Activated B cell treated with CpG ODN at 0.5 μM for 24 hours (primary cell): ENCODE results near the gene RPS19. TPM values are rescaled to one million over a fixed set of nuclear protein-coding genes. Genes with fewer than 3 reads are reported as not detected.

ENCODE experiments used
- ATAC-seq: fragments of 200-7000 bp; cut with Tn5 transposase; one replicate; pipeline ENCODE4 v1.10.0; 2021; ENCODE audit warnings: low read depth, mild to moderate bottlenecking, moderate library complexity
- CTCF ChIA-PET: fragments of 350-600 bp; sonication (Branson Sonifier 250); formaldehyde crosslinking; loops from one replicate; lab custom pipeline; 2021; ENCODE audit warnings: antibody characterized with exemption; lab: Charles Lee
- POLR2A ChIA-PET: fragments of 350-600 bp; sonication (Branson Sonifier 250); formaldehyde crosslinking; loops from one replicate; lab custom pipeline; 2021; ENCODE audit warnings: antibody characterized with exemption; lab: Charles Lee
- DNase-seq: peaks from one replicate; pipeline ENCODE4 v3.0.0; 2022
- H3K27ac Mint-ChIP-seq: one replicate; pipeline ENCODE4 v1.8.0; 2020; ENCODE audit warnings: mixed read lengths
- H3K27me3 Mint-ChIP-seq: one replicate; pipeline ENCODE4 v1.8.0; 2021; ENCODE audit warnings: mixed read lengths
- H3K36me3 Mint-ChIP-seq: one replicate; pipeline ENCODE4 v1.8.0; 2021; ENCODE audit warnings: low read depth, mixed read lengths
- H3K4me1 Mint-ChIP-seq: one replicate; pipeline ENCODE4 v1.8.0; 2021; ENCODE audit warnings: mixed read lengths
- H3K4me3 Mint-ChIP-seq: one replicate; pipeline ENCODE4 v1.8.0; 2020; ENCODE audit warnings: mild to moderate bottlenecking, mixed read lengths
- H3K9me3 Mint-ChIP-seq: one replicate; pipeline ENCODE4 v1.8.0; 2020; ENCODE audit warnings: mixed read lengths
- intact Hi-C: fragments of 100-400 bp; cut with micrococcal nuclease; formaldehyde crosslinking; loops from one replicate; pipeline ENCODE4 v1.15.1; 2024
- total RNA-seq: library from RNA; stranded (reverse); gene quantifications from 2 replicates; pipeline ENCODE4 v1.2.3, GENCODE V29; 2022
- TF ChIP-seq, protein P1 (sequence below): fragments of 200-600 bp; IDR thresholded peaks from one replicate; pipeline ENCODE4 v1.8.0; 2022; ENCODE audit warnings: antibody characterized with exemption, mild to moderate bottlenecking

The RPS19 gene
- total RNA-seq, 1 donor from 2014 or later = 4,196 TPM

DNA sequence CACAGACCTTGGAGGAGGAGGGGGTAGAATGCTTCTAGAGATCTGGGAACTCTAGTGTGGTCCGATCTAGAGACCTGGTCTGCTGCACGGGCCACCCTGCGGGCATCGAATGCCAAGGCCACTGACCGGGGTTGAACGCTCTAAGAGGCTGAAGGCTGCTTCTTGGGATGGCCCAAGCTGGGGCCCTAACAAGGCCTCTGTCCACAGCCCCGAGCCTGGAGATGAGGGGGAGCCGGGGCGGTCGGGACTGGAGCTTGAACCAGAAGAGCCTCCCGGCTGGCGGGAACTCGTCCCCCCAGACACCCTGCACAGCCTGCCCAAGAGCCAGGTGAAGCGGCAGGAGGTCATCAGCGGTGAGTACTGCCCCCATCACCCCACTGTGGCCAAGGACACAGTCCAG lies 38.2 kb downstream of the RPS19 start:
- Mint-ChIP-seq H3K9me3 (no peaks in the 10 kb centered on the region), H3K27me3 (no peaks in the 10 kb centered on the region), H3K4me1 (peaks cover 6% of the 10 kb centered on the region), H3K27ac (no peak overlapping the region), H3K4me3 (no peak overlapping the region), H3K36me3 (peaks cover 76% of the 10 kb centered on the region)
- no peak for DNase-seq
- ATAC-seq = no peak
- POLR2A ChIA-PET = interaction anchor here (0.8 to 1.8 kb wide), 2 partner anchors 13 to 14 kb away, joined by 3 to 6 read pairs; no protein-coding TSS in a partner anchor
- TF ChIP-seq, protein P1, sequence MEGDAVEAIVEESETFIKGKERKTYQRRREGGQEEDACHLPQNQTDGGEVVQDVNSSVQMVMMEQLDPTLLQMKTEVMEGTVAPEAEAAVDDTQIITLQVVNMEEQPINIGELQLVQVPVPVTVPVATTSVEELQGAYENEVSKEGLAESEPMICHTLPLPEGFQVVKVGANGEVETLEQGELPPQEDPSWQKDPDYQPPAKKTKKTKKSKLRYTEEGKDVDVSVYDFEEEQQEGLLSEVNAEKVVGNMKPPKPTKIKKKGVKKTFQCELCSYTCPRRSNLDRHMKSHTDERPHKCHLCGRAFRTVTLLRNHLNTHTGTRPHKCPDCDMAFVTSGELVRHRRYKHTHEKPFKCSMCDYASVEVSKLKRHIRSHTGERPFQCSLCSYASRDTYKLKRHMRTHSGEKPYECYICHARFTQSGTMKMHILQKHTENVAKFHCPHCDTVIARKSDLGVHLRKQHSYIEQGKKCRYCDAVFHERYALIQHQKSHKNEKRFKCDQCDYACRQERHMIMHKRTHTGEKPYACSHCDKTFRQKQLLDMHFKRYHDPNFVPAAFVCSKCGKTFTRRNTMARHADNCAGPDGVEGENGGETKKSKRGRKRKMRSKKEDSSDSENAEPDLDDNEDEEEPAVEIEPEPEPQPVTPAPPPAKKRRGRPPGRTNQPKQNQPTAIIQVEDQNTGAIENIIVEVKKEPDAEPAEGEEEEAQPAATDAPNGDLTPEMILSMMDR = no peak
- CTCF ChIA-PET = no interaction called here
- intact Hi-C loops = no loop called here

DNA sequence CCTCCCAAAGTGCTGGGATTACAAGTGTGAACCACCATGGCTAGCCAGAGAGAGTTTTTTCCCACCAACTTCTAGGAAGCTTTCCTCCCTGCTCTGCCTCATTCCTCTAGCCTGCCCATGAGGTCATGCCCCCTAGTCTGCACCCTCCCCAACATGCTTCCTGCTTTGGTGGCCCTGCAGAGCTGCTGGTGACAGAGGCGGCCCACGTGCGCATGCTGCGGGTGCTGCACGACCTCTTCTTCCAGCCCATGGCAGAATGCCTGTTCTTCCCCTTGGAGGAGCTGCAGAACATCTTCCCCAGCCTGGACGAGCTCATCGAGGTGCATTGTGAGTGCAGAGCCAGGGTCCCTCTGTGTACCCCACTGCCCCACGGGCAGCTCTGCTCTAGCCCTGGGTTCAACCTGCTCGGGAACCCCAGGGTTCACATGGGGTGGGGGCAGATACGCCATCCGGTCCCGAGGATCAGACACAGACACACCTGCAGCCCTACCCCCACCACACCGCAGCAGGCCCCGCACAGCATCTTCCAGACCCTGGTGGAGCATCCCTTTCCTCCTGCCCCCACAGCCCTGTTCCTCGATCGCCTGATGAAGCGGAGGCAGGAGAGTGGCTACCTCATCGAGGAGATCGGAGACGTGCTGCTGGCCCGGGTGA lies 41.8 kb downstream of the RPS19 start:
- TF ChIP-seq, protein P1 = no peak
- POLR2A ChIA-PET = interaction anchor here (1.4 to 3.3 kb wide), 4 partner anchors 12 to 42 kb away, joined by 4 to 11 read pairs (median 6); partner anchors contain the start of gene RPS19
- CTCF ChIA-PET = interaction anchor here (1.3 kb wide), 1 partner anchor 29 kb away, joined by 3 read pairs; no protein-coding TSS in a partner anchor
- intact Hi-C loops = no loop called here
- Mint-ChIP-seq H3K36me3 (peaks cover 86% of the 10 kb centered on the region), H3K4me3 (no peak overlapping the region), H3K27me3 (no peaks in the 10 kb centered on the region), H3K4me1 (peaks cover 8% of the 10 kb centered on the region), H3K9me3 (no peaks in the 10 kb centered on the region), H3K27ac (peak overlapping the region; percentile 18)
- ATAC-seq = no peak
- no peak for DNase-seq

DNA sequence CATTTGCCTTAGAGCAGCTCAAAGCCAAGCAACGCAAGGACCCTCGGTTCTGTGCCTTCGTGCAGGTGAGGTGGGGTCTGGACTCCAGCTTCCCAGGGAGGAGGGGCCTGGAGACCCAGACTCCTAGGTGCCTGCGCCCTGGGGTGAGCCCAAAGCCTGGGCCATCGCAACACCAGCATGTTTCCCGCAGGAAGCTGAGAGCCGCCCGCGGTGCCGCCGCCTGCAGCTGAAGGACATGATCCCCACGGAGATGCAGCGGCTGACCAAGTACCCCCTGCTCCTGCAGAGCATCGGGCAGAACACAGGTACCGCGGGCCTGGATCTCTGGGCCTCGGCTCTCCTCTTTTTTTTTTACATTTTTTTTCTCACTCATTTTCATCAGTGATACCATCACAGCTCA lies 42.5 kb downstream of the RPS19 start:
- intact Hi-C loops = no loop called here
- Mint-ChIP-seq H3K9me3 (no peaks in the 10 kb centered on the region), H3K36me3 (peaks cover 90% of the 10 kb centered on the region), H3K27ac (no peak overlapping the region), H3K27me3 (no peaks in the 10 kb centered on the region), H3K4me3 (no peak overlapping the region), H3K4me1 (peaks cover 8% of the 10 kb centered on the region)
- DNase-seq (no peak), ATAC-seq (no peak)
- CTCF ChIA-PET = interaction anchor here (1.3 kb wide), 1 partner anchor 30 kb away, joined by 3 read pairs; no protein-coding TSS in a partner anchor
- POLR2A ChIA-PET = interaction anchor here (1.4 to 3.3 kb wide), 4 partner anchors 27 to 43 kb away, joined by 4 to 11 read pairs (median 4); partner anchors contain the start of gene RPS19
- TF ChIP-seq, protein P1 = no peak

DNA sequence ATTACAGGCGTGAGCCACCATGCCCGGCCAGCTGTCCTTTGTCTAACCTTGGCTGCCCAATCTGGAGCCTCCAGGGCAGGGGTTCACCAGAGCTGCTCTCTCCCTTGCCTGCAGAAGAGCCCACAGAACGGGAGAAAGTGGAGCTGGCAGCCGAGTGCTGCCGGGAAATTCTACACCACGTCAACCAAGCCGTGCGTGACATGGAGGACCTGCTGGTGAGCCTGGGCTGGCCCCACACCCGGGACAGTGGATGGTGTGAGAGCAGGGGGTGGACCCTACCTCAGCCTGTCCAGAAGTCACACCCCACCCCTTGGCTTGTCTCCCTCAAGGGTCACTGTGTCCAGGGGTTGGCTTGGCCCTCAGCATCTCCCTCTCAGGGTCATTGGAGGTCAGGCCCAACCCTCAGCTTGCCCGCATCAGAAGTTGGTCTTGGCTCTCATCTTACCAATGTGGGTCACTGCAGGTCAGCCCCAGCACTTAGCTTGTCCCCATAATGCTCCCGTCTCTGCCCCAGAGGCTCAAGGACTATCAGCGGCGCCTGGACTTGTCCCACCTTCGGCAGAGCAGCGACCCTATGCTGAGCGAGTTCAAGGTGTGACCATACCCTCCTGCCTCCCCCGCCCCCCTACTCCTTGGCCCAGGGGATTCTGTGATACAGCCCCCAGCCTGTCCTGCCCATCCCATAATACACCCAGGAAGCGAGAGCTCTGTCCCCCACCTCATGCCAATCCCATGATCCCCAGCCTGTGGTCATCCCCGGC lies 43.3 kb downstream of the RPS19 start:
- H3K9me3 Mint-ChIP-seq = no peaks in the 10 kb centered on the region
- H3K4me3 Mint-ChIP-seq = no peak overlapping the region
- intact Hi-C loops = no loop called here
- TF ChIP-seq, protein P1 = no peak
- H3K36me3 Mint-ChIP-seq = peaks cover 82% of the 10 kb centered on the region
- no peak for ATAC-seq
- no peak overlapping the region for H3K27ac Mint-ChIP-seq
- POLR2A ChIA-PET = interaction anchor here (0.8 to 3.3 kb wide), 5 partner anchors 15 to 43 kb away, joined by 3 to 11 read pairs (median 5); partner anchors contain the start of gene RPS19
- no peaks in the 10 kb centered on the region for H3K27me3 Mint-ChIP-seq
- peaks cover 8% of the 10 kb centered on the region for H3K4me1 Mint-ChIP-seq
- DNase-seq = no peak
- CTCF ChIA-PET = no interaction called here
